H9 (cell line): ENCODE results near the gene NFYC. TPM values are rescaled to one million over a fixed set of nuclear protein-coding genes. Genes with fewer than 3 reads are reported as not detected.
A peak's percentile ranks its signal among the peaks of the same experiment; 100 is the strongest.

ENCODE experiments used
- DNase-seq: peaks from one replicate; pipeline ENCODE4 v3.0.0-alpha.2; 2017
- H2AFZ ChIP-seq: one replicate; pipeline ENCODE4 v1.6.1; 2013; ENCODE audit warnings: mild to moderate bottlenecking, low read length, control low read depth, moderate library complexity
- H2AK5ac ChIP-seq: 2 replicates; pipeline ENCODE4 v1.6.1; 2013; ENCODE audit warnings: low read length, control low read depth, mixed read lengths; ENCODE audit not compliant: insufficient read length
- H2BK120ac ChIP-seq: one replicate; pipeline ENCODE4 v1.6.1; 2013; ENCODE audit warnings: low read depth, mild to moderate bottlenecking, low read length, control low read depth, inconsistent platforms; ENCODE audit not compliant: poor library complexity, severe bottlenecking
- H2BK12ac ChIP-seq: 2 replicates; pipeline ENCODE4 v1.6.1; 2013; ENCODE audit warnings: low read length, control low read depth, mixed read lengths, low read depth; ENCODE audit not compliant: insufficient read length
- H2BK15ac ChIP-seq: 2 replicates; pipeline ENCODE4 v1.6.1; 2013; ENCODE audit warnings: low read depth, low read length, control low read depth
- H2BK20ac ChIP-seq: one replicate; pipeline ENCODE4 v1.6.1; 2013; ENCODE audit warnings: low read depth, mild to moderate bottlenecking, low read length, control low read depth, inconsistent platforms; ENCODE audit not compliant: poor library complexity, severe bottlenecking
- H2BK5ac ChIP-seq: 2 replicates; pipeline ENCODE4 v1.6.1; 2013; ENCODE audit warnings: low read length, control low read depth, mixed read lengths; ENCODE audit not compliant: insufficient read length
- H3K14ac ChIP-seq: 2 replicates; pipeline ENCODE4 v1.6.1; 2013; ENCODE audit warnings: low read length, control low read depth; ENCODE audit not compliant: insufficient read depth
- H3K18ac ChIP-seq: 2 replicates; pipeline ENCODE4 v1.6.1; 2013; ENCODE audit warnings: low read depth, mild to moderate bottlenecking, mixed read lengths, low read length, control low read depth; ENCODE audit not compliant: insufficient read length
- H3K23ac ChIP-seq: 2 replicates; pipeline ENCODE4 v1.6.1; 2013; ENCODE audit warnings: low read length, control low read depth, mixed read lengths, low read depth; ENCODE audit not compliant: insufficient read length
- H3K23me2 ChIP-seq: 2 replicates; pipeline ENCODE4 v1.6.1; 2013; ENCODE audit warnings: low read depth, mild to moderate bottlenecking, mixed read lengths, low read length, control low read depth; ENCODE audit not compliant: insufficient read length, poor library complexity, severe bottlenecking
- H3K27ac ChIP-seq: 2 replicates; pipeline ENCODE4 v1.5.1; 2013; ENCODE audit warnings: low read length, control low read depth, mixed read lengths, low read depth; ENCODE audit not compliant: insufficient read length
- H3K27me3 ChIP-seq: 2 replicates; pipeline ENCODE4 v1.6.1; 2013; ENCODE audit warnings: low read length, control low read depth, inconsistent platforms; ENCODE audit not compliant: insufficient read depth
- H3K4ac ChIP-seq: 2 replicates; pipeline ENCODE4 v1.6.1; 2013; ENCODE audit warnings: low read depth, mild to moderate bottlenecking, control low read depth, inconsistent platforms, low read length, moderate library complexity
- H3K4me1 ChIP-seq: 2 replicates; pipeline ENCODE4 v1.6.1; 2013; ENCODE audit warnings: low read length, control low read depth, inconsistent platforms; ENCODE audit not compliant: insufficient read depth
- H3K4me2 ChIP-seq: 2 replicates; pipeline ENCODE4 v1.6.1; 2013; ENCODE audit warnings: low read length, control low read depth, mixed read lengths; ENCODE audit not compliant: insufficient read length, insufficient read depth
- H3K56ac ChIP-seq: 2 replicates; pipeline ENCODE4 v1.6.1; 2013; ENCODE audit warnings: low read depth, mild to moderate bottlenecking, mixed read lengths, low read length, control low read depth; ENCODE audit not compliant: insufficient read length
- H3K79me1 ChIP-seq: 2 replicates; pipeline ENCODE4 v1.6.1; 2013; ENCODE audit warnings: low read depth, mild to moderate bottlenecking, moderate library complexity, low read length, control low read depth, inconsistent platforms; ENCODE audit not compliant: insufficient read depth, poor library complexity, severe bottlenecking
- H3K79me2 ChIP-seq: 2 replicates; pipeline ENCODE4 v1.6.1; 2013; ENCODE audit warnings: low read length, control low read depth, inconsistent platforms; ENCODE audit not compliant: insufficient read depth
- H3K9ac ChIP-seq: 2 replicates; pipeline ENCODE4 v1.6.1; 2013; ENCODE audit warnings: low read length, control low read depth, mixed read lengths; ENCODE audit not compliant: insufficient read length; ENCODE audit errors: extremely low read depth
- H3K9me3 ChIP-seq: one replicate; pipeline ENCODE4 v1.6.1; 2013; ENCODE audit warnings: low read depth, low read length, inconsistent platforms; ENCODE audit not compliant: control insufficient read depth
- H3T11ph ChIP-seq: one replicate; pipeline ENCODE4 v1.6.1; 2013; ENCODE audit warnings: mild to moderate bottlenecking, low read length, control low read depth, inconsistent platforms
- H4K20me1 ChIP-seq: one replicate; pipeline ENCODE4 v1.6.1; 2013; ENCODE audit not compliant: control insufficient read depth, insufficient read length, insufficient read depth
- H4K5ac ChIP-seq: 2 replicates; pipeline ENCODE4 v1.6.1; 2013; ENCODE audit warnings: low read depth, mild to moderate bottlenecking, mixed read lengths, low read length, control low read depth; ENCODE audit not compliant: insufficient read length
- H4K8ac ChIP-seq: replicated peaks from 2 replicates; pipeline ENCODE4 v1.6.1; 2013; ENCODE audit warnings: low read length, control low read depth, mixed read lengths, low read depth; ENCODE audit not compliant: insufficient read length
- H4K91ac ChIP-seq: 2 replicates; pipeline ENCODE4 v1.6.1; 2013; ENCODE audit warnings: low read depth, mild to moderate bottlenecking, moderate library complexity, mixed read lengths, low read length, control low read depth; ENCODE audit not compliant: insufficient read length
- H3K27ac Mint-ChIP-seq, 3 experiments: 2 replicates in 2 of 3; 3 replicates in 1 of 3; pipeline ENCODE4 v1.8.0; 2020 to 2021; ENCODE audit warnings: mixed read lengths in 3 of 3, mild to moderate bottlenecking in 1 of 3, moderate library complexity in 1 of 3
- H3K27me3 Mint-ChIP-seq: 2 replicates; pipeline ENCODE4 v1.8.0; 2021; ENCODE audit warnings: low read depth, mild to moderate bottlenecking, moderate library complexity, mixed read lengths
- H3K36me3 Mint-ChIP-seq, 3 experiments: 2 replicates in 2 of 3; 3 replicates in 1 of 3; pipeline ENCODE4 v1.8.0; 2020 to 2021; ENCODE audit warnings: low read depth in 3 of 3, mixed read lengths in 3 of 3; ENCODE audit not compliant: insufficient read depth in 1 of 3
- H3K4me1 Mint-ChIP-seq, 2 experiments: 2 replicates each; pipeline ENCODE4 v1.8.0; 2020; ENCODE audit warnings: mixed read lengths in 2 of 2
- H3K4me3 Mint-ChIP-seq, 2 experiments: 2 replicates in 1 of 2; 3 replicates in 1 of 2; pipeline ENCODE4 v1.8.0; 2020 to 2021; ENCODE audit warnings: mild to moderate bottlenecking in 2 of 2, mixed read lengths in 2 of 2, moderate library complexity in 1 of 2
- H3K9me3 Mint-ChIP-seq, 2 experiments: 2 replicates in 1 of 2; 3 replicates in 1 of 2; pipeline ENCODE4 v1.8.0; 2020; ENCODE audit warnings: mild to moderate bottlenecking in 2 of 2, mixed read lengths in 2 of 2, moderate library complexity in 1 of 2
- WGBS: extraction: QIAGEN DNeasy Blood & Tissue Kit; methylation state at CpG from one replicate; pipeline ENCODE4 v1.1.7; 2013; ENCODE audit warnings: missing lambda C conversion rate, low lambda C conversion rate, mixed read lengths; ENCODE audit not compliant: insufficient read length; ENCODE audit errors: extremely low coverage; 5-methylcytosine and 5-hydroxymethylcytosine counted together
- total RNA-seq: library from RNA; stranded (reverse); gene quantifications from 2 replicates; pipeline ENCODE4 v1.2.1, GENCODE V29; 2021
- TF ChIP-seq, protein P1 (sequence below): fragments of 200-600 bp; sonication (generic); conservative IDR thresholded peaks from 3 replicates; pipeline ENCODE4 v1.8.0; 2021; ENCODE audit warnings: antibody characterized with exemption, mild to moderate bottlenecking

Gene NFYC
- total RNA-seq, 1 experiment from 2014 or later = 54.7 TPM

DNA sequence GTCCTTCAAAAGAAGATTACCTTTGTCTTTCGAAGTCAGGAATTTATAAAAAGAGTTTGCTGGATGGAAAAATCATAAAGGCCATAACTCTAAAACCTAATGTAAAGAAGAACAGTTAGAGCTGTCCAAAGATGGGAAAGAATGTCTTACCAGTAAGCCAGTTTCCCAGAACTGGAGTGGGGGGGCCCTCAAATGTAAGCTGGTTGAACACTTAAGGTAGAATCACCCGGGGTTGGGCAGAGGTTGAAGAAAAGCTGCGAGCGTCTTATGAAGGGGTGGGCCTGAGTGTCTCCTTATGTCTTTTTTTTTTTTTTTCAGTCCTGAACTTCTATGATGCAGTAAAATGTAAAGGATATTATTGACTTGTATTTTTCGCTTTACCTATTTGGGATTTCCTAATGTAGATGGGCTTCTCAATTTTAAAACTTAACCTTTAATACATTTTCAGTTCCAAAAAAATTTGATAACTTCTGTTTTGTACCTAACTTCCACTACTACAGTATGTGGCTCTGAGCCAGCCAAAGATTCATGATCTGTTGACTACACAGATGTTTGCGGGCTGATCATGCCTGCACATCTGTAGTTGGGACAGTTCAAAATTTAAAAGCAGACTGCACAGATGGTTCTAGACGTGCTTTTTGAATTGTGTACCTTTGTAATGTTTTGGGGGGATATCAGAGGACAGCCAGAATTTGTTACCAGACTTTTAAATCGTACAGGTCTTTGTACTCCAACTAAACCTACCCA lies 43.6 kb downstream of the NFYC start:
- H4K20me1 ChIP-seq = no peaks in the 10 kb centered on the region
- no peak overlapping the region for H3K27ac ChIP-seq

More for the DNA sequence above, 43.6 kb downstream of the NFYC start:
- Mint-ChIP-seq H3K4me3 (no peak overlapping the region), H3K36me3 (peaks cover 15 to 25% (median 25%) of the 10 kb centered on the region in 3 experiments; a peak in 6 of 7 replicates), H3K9me3 (no peaks in the 10 kb centered on the region), H3K4me1 (peaks cover 25 to 30% of the 10 kb centered on the region in 2 experiments), H3K27me3 (no peaks in the 10 kb centered on the region), H3K27ac (peak overlapping the region in 1 of 3 experiments; percentile 48; a peak in 2 of 7 replicates)
- no peak overlapping the region for H3K14ac ChIP-seq
- no peak overlapping the region for H4K91ac ChIP-seq
- no peak overlapping the region for H3K4me2 ChIP-seq
- H3T11ph ChIP-seq = no peak overlapping the region
- no peak overlapping the region for H2BK15ac ChIP-seq
- H2AFZ ChIP-seq = no peak overlapping the region
- H3K79me1 ChIP-seq = no peaks in the 10 kb centered on the region
- TF ChIP-seq, protein P1, sequence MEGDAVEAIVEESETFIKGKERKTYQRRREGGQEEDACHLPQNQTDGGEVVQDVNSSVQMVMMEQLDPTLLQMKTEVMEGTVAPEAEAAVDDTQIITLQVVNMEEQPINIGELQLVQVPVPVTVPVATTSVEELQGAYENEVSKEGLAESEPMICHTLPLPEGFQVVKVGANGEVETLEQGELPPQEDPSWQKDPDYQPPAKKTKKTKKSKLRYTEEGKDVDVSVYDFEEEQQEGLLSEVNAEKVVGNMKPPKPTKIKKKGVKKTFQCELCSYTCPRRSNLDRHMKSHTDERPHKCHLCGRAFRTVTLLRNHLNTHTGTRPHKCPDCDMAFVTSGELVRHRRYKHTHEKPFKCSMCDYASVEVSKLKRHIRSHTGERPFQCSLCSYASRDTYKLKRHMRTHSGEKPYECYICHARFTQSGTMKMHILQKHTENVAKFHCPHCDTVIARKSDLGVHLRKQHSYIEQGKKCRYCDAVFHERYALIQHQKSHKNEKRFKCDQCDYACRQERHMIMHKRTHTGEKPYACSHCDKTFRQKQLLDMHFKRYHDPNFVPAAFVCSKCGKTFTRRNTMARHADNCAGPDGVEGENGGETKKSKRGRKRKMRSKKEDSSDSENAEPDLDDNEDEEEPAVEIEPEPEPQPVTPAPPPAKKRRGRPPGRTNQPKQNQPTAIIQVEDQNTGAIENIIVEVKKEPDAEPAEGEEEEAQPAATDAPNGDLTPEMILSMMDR = no peak
- H3K4me1 ChIP-seq = peaks cover 4% of the 10 kb centered on the region; the same call in 1 of the 2 replicates
- no peak overlapping the region for H2BK20ac ChIP-seq
- H3K79me2 ChIP-seq = peaks cover 6% of the 10 kb centered on the region; the same call in 1 of the 2 replicates
- H2BK120ac ChIP-seq = no peak overlapping the region
- WGBS = no CpG with 5 or more reads among the region's 8 CpGs
- H3K9me3 ChIP-seq = no peaks in the 10 kb centered on the region
- H2BK12ac ChIP-seq = no peak overlapping the region
- no peak overlapping the region for H3K18ac ChIP-seq
- H2AK5ac ChIP-seq = no peak overlapping the region
- H3K4ac ChIP-seq = no peak overlapping the region
- H3K23me2 ChIP-seq = no peaks in the 10 kb centered on the region
- no peak overlapping the region for H4K5ac ChIP-seq
- no peak for DNase-seq
- no peaks in the 10 kb centered on the region for H3K27me3 ChIP-seq
- H3K23ac ChIP-seq = no peak overlapping the region
- no peak overlapping the region for H2BK5ac ChIP-seq
- no peak overlapping the region for H3K56ac ChIP-seq
- H3K9ac ChIP-seq = no peak overlapping the region
- no peak overlapping the region for H4K8ac ChIP-seq
